HepG2 (cell line): Measurements from ENCODE around the gene CDK9. TPM values are rescaled to one million over a fixed set of nuclear protein-coding genes. Genes with fewer than 3 reads are reported as not detected.
A peak's percentile ranks its signal among the peaks of the same experiment; 100 is the strongest.

Source experiments
- ARID4A ChIP-seq: sonication (generic); formaldehyde crosslinking; IDR thresholded peaks from 2 replicates; pipeline ENCODE4 v1.5.0; 2020; ENCODE audit warnings: mild to moderate bottlenecking, missing genetic modification reagents, borderline replicate concordance
- CBX5 ChIP-seq: sonication (generic); formaldehyde crosslinking; IDR thresholded peaks from 2 replicates; pipeline ENCODE4 v1.4.0; 2020; ENCODE audit warnings: missing genetic modification reagents, borderline replicate concordance
- CSRNP2 ChIP-seq: sonication (generic); formaldehyde crosslinking; conservative IDR thresholded peaks from 2 replicates; pipeline ENCODE4 v1.8.0; 2022; ENCODE audit warnings: low read depth, missing genetic modification reagents
- E2F1 ChIP-seq: sonication (generic); formaldehyde crosslinking; IDR thresholded peaks from 2 replicates; pipeline ENCODE4 v1.5.0; 2020; ENCODE audit warnings: missing genetic modification reagents
- HOXA5 ChIP-seq: sonication (generic); formaldehyde crosslinking; IDR thresholded peaks from 2 replicates; pipeline ENCODE4 v1.4.0; 2020; ENCODE audit warnings: missing genetic modification reagents
- IRF9 ChIP-seq: sonication (generic); formaldehyde crosslinking; IDR thresholded peaks from 2 replicates; pipeline ENCODE4 v1.8.0; 2022; ENCODE audit warnings: missing genetic modification reagents, mild to moderate bottlenecking, borderline replicate concordance
- KLF16 ChIP-seq, 2 experiments: sonication (generic) in 1 of 2; formaldehyde crosslinking in 1 of 2; IDR thresholded peaks; 2 replicates each; pipeline versions ENCODE4 v1.6.1 to v1.8.0; 2016 to 2023; ENCODE audit warnings: missing genetic modification reagents in 2 of 2, missing compliant biosample characterization in 1 of 2
- MAZ ChIP-seq, 2 experiments: sonication (generic) in 1 of 2; formaldehyde crosslinking in 1 of 2; IDR thresholded peaks; 2 replicates each; pipeline versions ENCODE4 v1.5.0 to v1.6.1; 2012 to 2020; ENCODE audit warnings: low read depth in 2 of 2, mild to moderate bottlenecking in 2 of 2, borderline replicate concordance in 1 of 2, improper control_type of control experiment in 1 of 2, low read length in 1 of 2, missing genetic modification reagents in 1 of 2, moderate library complexity in 1 of 2
- MXD3 ChIP-seq: IDR thresholded peaks from 2 replicates; pipeline ENCODE4 v1.6.1; 2016; ENCODE audit warnings: mild to moderate bottlenecking, missing biosample characterization, missing genetic modification reagents
- MYC ChIP-seq: sonication (generic); formaldehyde crosslinking; IDR thresholded peaks from 2 replicates; pipeline ENCODE4 v1.9.0; 2021; ENCODE audit warnings: missing genetic modification reagents, borderline replicate concordance
- TRAFD1 ChIP-seq: sonication (generic); formaldehyde crosslinking; IDR thresholded peaks from 2 replicates; pipeline ENCODE4 v1.5.1; 2020; ENCODE audit warnings: missing genetic modification reagents, mild to moderate bottlenecking, borderline replicate concordance
- ZFP91 ChIP-seq: sonication (generic); formaldehyde crosslinking; IDR thresholded peaks from 2 replicates; pipeline ENCODE4 v1.9.0; 2022; ENCODE audit warnings: missing genetic modification reagents, mild to moderate bottlenecking, borderline replicate concordance
- polyA plus RNA-seq, 8 experiments: library from polyadenylated mRNA; depleted of rRNA in 3 of 8; stranded (reverse) in 7 of 8; unstranded in 1 of 8; fragments of >200 nt; fragmentation: Illumina TruSeq in 4 of 8; extraction: Trizol in 4 of 8; gene quantifications; 2 replicates each; pipeline versions ENCODE4 v1.2.1 to v1.2.3, GENCODE V29; 2011 to 2016; ENCODE audit warnings: low read depth in 4 of 8, missing spikeins in 1 of 8, mixed read lengths in 1 of 8; ENCODE audit not compliant: insufficient read depth in 1 of 8
- total RNA-seq, 5 experiments: library from RNA; depleted of rRNA; stranded (reverse); fragments of >200 nt; fragmentation: Illumina TruSeq; extraction: Trizol; gene quantifications; 2 replicates each; pipeline ENCODE4 v1.2.3, GENCODE V29; 2016; ENCODE audit warnings: low read depth in 1 of 5

The CDK9 gene
- total and polyA plus RNA-seq, 2 of the 13 experiments (the other 11 are each of a cell fraction or from before 2014, with no cell fraction given): 16.8 to 21.5 TPM

GRCh38 chr9:127785933-127786772 lies at the start of gene CDK9 (continued):
- TF ChIP-seq HOXA5 (CRISPR knock-in tag) (peak; percentile 71; the same call in 1 of the 2 replicates), TRAFD1 (CRISPR knock-in tag) (peak; percentile 58; the same call in 1 of the 2 replicates), MXD3 (CRISPR knock-in tag) (0 out of 2 replicates have a peak, but pooled peaks have one; percentile 43), IRF9 (CRISPR knock-in tag) (peak; percentile 33; the same call in 1 of the 2 replicates), ZFP91 (CRISPR knock-in tag) (peak; percentile 56; the same call in 1 of the 2 replicates), KLF16 (CRISPR knock-in tag; IDR thresholded peaks at IDR 0.05) (peak in 1 of 2 experiments; percentile 63; a peak in 1 of 4 replicates), CSRNP2 (CRISPR knock-in tag) (no peak), CBX5 (CRISPR knock-in tag) (peak; percentile 2), MAZ (IDR thresholded peaks at IDR 0.05; ENCODE audit: borderline replicate concordance, low read depth, low read length) (0 out of 2 replicates have a peak, but pooled peaks have one; percentile 13), MAZ (CRISPR knock-in tag; IDR thresholded peaks at IDR 0.05; ENCODE audit: low read depth) (no peak; the same call in none of the 2 replicates), E2F1 (CRISPR knock-in tag) (no peak), ARID4A (CRISPR knock-in tag) (peak; percentile 71; the same call in 1 of the 2 replicates), MYC (peak; percentile 23; the same call in 1 of the 2 replicates)
